Measurements from ENCODE around the gene CAV1. TPM values are rescaled to one million over a fixed set of nuclear protein-coding genes. Genes with fewer than 3 reads are reported as not detected.

Gene CAV1
- polyA plus RNA-seq, 1 donor (not counting 4 experiments of a cell fraction or from before 2014, with no cell fraction given), result 2,905 TPM

DNA sequence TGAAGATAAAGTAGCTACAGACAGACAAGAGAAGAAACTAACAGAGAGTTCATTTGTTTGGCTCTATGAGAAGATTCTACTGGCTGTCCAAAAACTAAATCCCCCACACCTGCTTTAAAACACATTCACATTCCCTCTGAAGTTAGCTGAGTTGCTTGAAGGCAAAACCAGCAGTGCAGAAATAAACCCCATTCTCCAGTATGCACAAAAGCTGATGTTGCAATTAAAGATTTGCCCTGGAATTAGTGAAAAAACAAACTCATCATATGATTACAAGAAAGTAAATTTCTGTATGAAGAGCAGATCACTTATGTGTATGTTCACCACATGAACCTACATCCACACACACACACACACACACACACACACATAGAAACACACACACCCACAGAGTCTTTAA is 9.3 kb upstream of the CAV1 start:
- TF ChIP-seq, protein P1, sequence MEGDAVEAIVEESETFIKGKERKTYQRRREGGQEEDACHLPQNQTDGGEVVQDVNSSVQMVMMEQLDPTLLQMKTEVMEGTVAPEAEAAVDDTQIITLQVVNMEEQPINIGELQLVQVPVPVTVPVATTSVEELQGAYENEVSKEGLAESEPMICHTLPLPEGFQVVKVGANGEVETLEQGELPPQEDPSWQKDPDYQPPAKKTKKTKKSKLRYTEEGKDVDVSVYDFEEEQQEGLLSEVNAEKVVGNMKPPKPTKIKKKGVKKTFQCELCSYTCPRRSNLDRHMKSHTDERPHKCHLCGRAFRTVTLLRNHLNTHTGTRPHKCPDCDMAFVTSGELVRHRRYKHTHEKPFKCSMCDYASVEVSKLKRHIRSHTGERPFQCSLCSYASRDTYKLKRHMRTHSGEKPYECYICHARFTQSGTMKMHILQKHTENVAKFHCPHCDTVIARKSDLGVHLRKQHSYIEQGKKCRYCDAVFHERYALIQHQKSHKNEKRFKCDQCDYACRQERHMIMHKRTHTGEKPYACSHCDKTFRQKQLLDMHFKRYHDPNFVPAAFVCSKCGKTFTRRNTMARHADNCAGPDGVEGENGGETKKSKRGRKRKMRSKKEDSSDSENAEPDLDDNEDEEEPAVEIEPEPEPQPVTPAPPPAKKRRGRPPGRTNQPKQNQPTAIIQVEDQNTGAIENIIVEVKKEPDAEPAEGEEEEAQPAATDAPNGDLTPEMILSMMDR (optimal IDR thresholded peaks at IDR 0.05 in 1 of 3, IDR thresholded peaks at IDR 0.05 in 1 of 3, conservative IDR thresholded peaks at IDR 0.05 in 1 of 3; ENCODE audit: extremely low read depth in 1 of 3, insufficient read depth in 2 of 3, low read length in 3 of 3), result no peak
- TF ChIP-seq EZH2 (IDR thresholded peaks at IDR 0.05; ENCODE audit: low read length), result no peak
- Histone ChIP-seq H3K4me2 (ENCODE audit: control insufficient read depth, extremely low read depth, insufficient read depth, low read depth, low read length) (no peak overlapping the region), H3K9me3 (ENCODE audit: control insufficient read depth, low read depth, low read length) (no peaks in the 10 kb centered on the region), H3K79me2 (ENCODE audit: control insufficient read depth, insufficient read depth, low read length) (no peaks in the 10 kb centered on the region), H3K36me3 (ENCODE audit: control insufficient read depth in 2 of 2, extremely low read depth in 1 of 2, insufficient read depth in 2 of 2, low read length in 2 of 2) (no peaks in the 10 kb centered on the region), H3K4me1 (ENCODE audit: control insufficient read depth, extremely low read depth, insufficient read depth, low read length) (peaks cover 33% of the 10 kb centered on the region), H3K9me1 (ENCODE audit: control insufficient read depth, extremely low read depth, insufficient read depth, low read length) (no peaks in the 10 kb centered on the region), H3K27me3 (ENCODE audit: control insufficient read depth, extremely low read depth, insufficient read depth, low read length) (no peaks in the 10 kb centered on the region), H4K20me1 (ENCODE audit: control insufficient read depth, extremely low read depth, insufficient read depth, low read length) (no peaks in the 10 kb centered on the region), H3K4me3 (ENCODE audit: control insufficient read depth in 2 of 3, extremely low read depth in 1 of 3, insufficient read depth in 2 of 3, low read depth in 1 of 3, low read length in 3 of 3) (no peak overlapping the region), H2AFZ (ENCODE audit: control insufficient read depth, low read length) (no peak overlapping the region), H3K9ac (ENCODE audit: control insufficient read depth, extremely low read depth, insufficient read depth, low read length) (no peak overlapping the region), H3K27ac (ENCODE audit: control insufficient read depth, insufficient read depth, low read length) (no peak overlapping the region)
- no peak for FAIRE-seq
- dilution Hi-C loops (cut with MboI; ENCODE audit: extremely low pct_ligation_motif_present, low sequenced_read_pairs), result loop anchor here (25.0 kb wide), 1 partner anchor 253 kb away; no protein-coding TSS in a partner anchor
- DNase-seq (ENCODE audit: low read depth, low spot score), result no peak

DNA sequence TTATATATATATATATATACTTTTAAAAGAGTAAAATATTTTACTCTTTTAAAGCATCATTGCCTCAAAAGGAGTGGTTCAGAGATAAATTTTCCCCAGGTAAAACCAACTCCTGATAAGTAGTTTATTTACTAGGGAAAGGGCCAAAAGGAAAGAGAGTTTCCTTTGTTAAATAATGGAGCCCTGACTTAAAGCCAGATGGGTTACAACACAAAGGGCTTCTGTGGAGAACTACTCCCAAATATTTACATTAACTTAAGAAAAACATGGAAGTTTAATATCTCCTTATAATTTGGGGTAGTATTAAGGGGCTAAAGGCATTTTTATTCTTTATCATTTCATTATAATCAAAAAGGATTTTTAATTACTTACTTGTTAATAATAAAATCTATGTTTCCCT is 8.5 kb upstream of the CAV1 start:
- dilution Hi-C loops (cut with MboI; ENCODE audit: extremely low pct_ligation_motif_present, low sequenced_read_pairs), result loop anchor here (25.0 kb wide), 1 partner anchor 254 kb away; no protein-coding TSS in a partner anchor

More for the DNA sequence above, 8.5 kb upstream of the CAV1 start:
- no peak overlapping the region for H2AFZ ChIP-seq (ENCODE audit: control insufficient read depth, low read length)
- H4K20me1 ChIP-seq (ENCODE audit: control insufficient read depth, extremely low read depth, insufficient read depth, low read length), result no peaks in the 10 kb centered on the region
- FAIRE-seq, result no peak
- H3K27me3 ChIP-seq (ENCODE audit: control insufficient read depth, extremely low read depth, insufficient read depth, low read length), result no peaks in the 10 kb centered on the region
- no peak overlapping the region for H3K4me3 ChIP-seq (ENCODE audit: control insufficient read depth in 2 of 3, extremely low read depth in 1 of 3, insufficient read depth in 2 of 3, low read depth in 1 of 3, low read length in 3 of 3)
- H3K9me1 ChIP-seq (ENCODE audit: control insufficient read depth, extremely low read depth, insufficient read depth, low read length), result no peaks in the 10 kb centered on the region
- no peak overlapping the region for H3K27ac ChIP-seq (ENCODE audit: control insufficient read depth, insufficient read depth, low read length)
- no peak for TF ChIP-seq EZH2 (IDR thresholded peaks at IDR 0.05; ENCODE audit: low read length)
- TF ChIP-seq, protein P1 (optimal IDR thresholded peaks at IDR 0.05 in 1 of 3, IDR thresholded peaks at IDR 0.05 in 1 of 3, conservative IDR thresholded peaks at IDR 0.05 in 1 of 3; ENCODE audit: extremely low read depth in 1 of 3, insufficient read depth in 2 of 3, low read length in 3 of 3), result no peak
- H3K9me3 ChIP-seq (ENCODE audit: control insufficient read depth, low read depth, low read length), result no peaks in the 10 kb centered on the region
- DNase-seq (ENCODE audit: low read depth, low spot score), result no peak
- H3K4me1 ChIP-seq (ENCODE audit: control insufficient read depth, extremely low read depth, insufficient read depth, low read length), result peaks cover 34% of the 10 kb centered on the region
- no peaks in the 10 kb centered on the region for H3K79me2 ChIP-seq (ENCODE audit: control insufficient read depth, insufficient read depth, low read length)
- H3K36me3 ChIP-seq (ENCODE audit: control insufficient read depth in 2 of 2, extremely low read depth in 1 of 2, insufficient read depth in 2 of 2, low read length in 2 of 2), result no peaks in the 10 kb centered on the region
- H3K4me2 ChIP-seq (ENCODE audit: control insufficient read depth, extremely low read depth, insufficient read depth, low read depth, low read length), result no peak overlapping the region
- H3K9ac ChIP-seq (ENCODE audit: control insufficient read depth, extremely low read depth, insufficient read depth, low read length), result no peak overlapping the region
